ENCODE results near the gene NIT1. TPM values are rescaled to one million over a fixed set of nuclear protein-coding genes. Genes with fewer than 3 reads are reported as not detected.

The NIT1 gene
- total RNA-seq, 1 experiment from 2014 or later = 47.2 TPM

GRCh38 chr1:161138431-161138830, 20.5 kb downstream of the NIT1 start (continued):
- TF ChIP-seq EMX1 (CRISPR knock-in tag; IDR thresholded peaks at IDR 0.05) (no peak), ZNF512 (CRISPR knock-in tag; IDR thresholded peaks at IDR 0.05; ENCODE audit: borderline replicate concordance) (no peak), USF1 (CRISPR knock-in tag; IDR thresholded peaks at IDR 0.05) (no peak), ZNF281 (CRISPR knock-in tag; IDR thresholded peaks at IDR 0.05) (no peak)

- Mint-ChIP-seq H3K9me3 (no peaks in the 10 kb centered on the region), H3K4me3 (no peak overlapping the region), H3K27me3 (ENCODE audit: low read depth) (no peaks in the 10 kb centered on the region), H3K27ac (no peak overlapping the region), H3K4me1 (peaks cover 8% of the 10 kb centered on the region), H3K36me3 (peaks cover 4% of the 10 kb centered on the region; the same call in 1 of the 2 replicates)
- POLR2A ChIA-PET = no interaction called here
- DNase-seq (ENCODE audit: low spot score) = peak; percentile 30
- CTCF ChIA-PET = interaction anchor here (0.7 to 2.7 kb wide), 4 partner anchors 28 to 255 kb away, joined by 4 to 17 read pairs (median 8); partner anchors contain the start of genes ITLN1 and KLHDC9
- TF ChIP-seq CTCF (IDR thresholded peaks at IDR 0.05) = 0 out of 2 replicates have a peak, but pooled peaks have one; percentile 26
- TF ChIP-seq GTF2I (CRISPR knock-in tag; conservative IDR thresholded peaks at IDR 0.05) = no peak
- no peak for TF ChIP-seq E2F5 (CRISPR knock-in tag; IDR thresholded peaks at IDR 0.05)
- ATAC-seq = peak; percentile 59; the same call in 1 of the 2 replicates
Observed at GRCh38 chr1:161139766-161140165, 21.9 kb downstream of the NIT1 start.

- no peak overlapping the region for H3K4me3 Mint-ChIP-seq
- ATAC-seq (no peak), DNase-seq (ENCODE audit: low spot score) (no peak)
- no peaks in the 10 kb centered on the region for H3K27me3 Mint-ChIP-seq (ENCODE audit: low read depth)
- no peaks in the 10 kb centered on the region for H3K36me3 Mint-ChIP-seq
- POLR2A ChIA-PET = no interaction called here
- no peak for TF ChIP-seq CTCF (IDR thresholded peaks at IDR 0.05)
- no peak for TF ChIP-seq RORB (CRISPR knock-in tag; IDR thresholded peaks at IDR 0.05)
- no peak for TF ChIP-seq ZNF396 (CRISPR knock-in tag; IDR thresholded peaks at IDR 0.05; ENCODE audit: borderline replicate concordance)
- TF ChIP-seq NFE2L1 (CRISPR knock-in tag; IDR thresholded peaks at IDR 0.05) = no peak
- TF ChIP-seq MYBL2 (CRISPR knock-in tag; IDR thresholded peaks at IDR 0.05) = no peak
- no peak for TF ChIP-seq FOXP1 (CRISPR knock-in tag; IDR thresholded peaks at IDR 0.05; ENCODE audit: borderline replicate concordance)
- no peak for TF ChIP-seq MAX (CRISPR knock-in tag; IDR thresholded peaks at IDR 0.05)
- TF ChIP-seq OVOL2 (CRISPR knock-in tag; IDR thresholded peaks at IDR 0.05; ENCODE audit: borderline replicate concordance) = no peak
- TF ChIP-seq KAT7 (CRISPR knock-in tag; IDR thresholded peaks at IDR 0.05; ENCODE audit: borderline replicate concordance) = no peak
- TF ChIP-seq TCF7 (CRISPR knock-in tag; IDR thresholded peaks at IDR 0.05; ENCODE audit: low read depth) = no peak
- TF ChIP-seq RELA (CRISPR knock-in tag; IDR thresholded peaks at IDR 0.05; ENCODE audit: borderline replicate concordance) = no peak
- TF ChIP-seq STAT6 (CRISPR knock-in tag; conservative IDR thresholded peaks at IDR 0.05; ENCODE audit: low read depth) = no peak
- CTCF ChIA-PET = interaction anchor here (1.0 to 2.7 kb wide), 6 partner anchors 8 to 150 kb away, joined by 3 to 17 read pairs (median 4); partner anchors contain the start of genes DEDD and KLHDC9
- H3K27ac Mint-ChIP-seq = no peak overlapping the region
- peaks cover 8% of the 10 kb centered on the region for H3K4me1 Mint-ChIP-seq
- no peaks in the 10 kb centered on the region for H3K9me3 Mint-ChIP-seq
Observed at GRCh38 chr1:161140755-161141400, 23.0 kb downstream of the NIT1 start.

All from WTC11 (cell line).